ENCODE results near the gene FOXO3. TPM values are rescaled to one million over a fixed set of nuclear protein-coding genes. Genes with fewer than 3 reads are reported as not detected.
A peak's percentile ranks its signal among the peaks of the same experiment; 100 is the strongest.

The FOXO3 gene
- total RNA-seq, 3 donors from 2014 or later (not counting 1 experiment from before 2014, with no cell fraction given), result 43.1 to 70.4 (median 51.3) TPM

- ATAC-seq (no peak), DNase-seq (no peak)
- Mint-ChIP-seq H3K4me1 (peaks cover 78 to 88% of the 10 kb centered on the region in 2 donors), H3K27ac (no peak overlapping the region), H3K27me3 (ENCODE audit: low read depth in 2 of 2) (no peaks in the 10 kb centered on the region), H3K36me3 (no peaks in the 10 kb centered on the region), H3K9me3 (no peaks in the 10 kb centered on the region), H3K4me3 (no peak overlapping the region)
- Histone ChIP-seq H3K4me1 (ENCODE audit: control insufficient read depth, insufficient read depth, low read length) (peaks cover 22% of the 10 kb centered on the region), H3K4me3 (ENCODE audit: low read length) (no peak overlapping the region), H3K36me3 (ENCODE audit: control insufficient read depth, insufficient read depth, low read length) (no peaks in the 10 kb centered on the region), H3K27me3 (ENCODE audit: control insufficient read depth, insufficient read depth, low read length) (no peaks in the 10 kb centered on the region), H3K27ac (ENCODE audit: low read length) (no peak overlapping the region), H3K9me3 (ENCODE audit: control insufficient read depth, insufficient read depth, low read length) (no peaks in the 10 kb centered on the region)
- intact Hi-C loops (cut with micrococcal nuclease), result loop anchor here (5.0 kb wide), 1 partner anchor 43 kb away; no protein-coding TSS in a partner anchor
- 90% methylated on average over 4 of the region's 4 CpGs for WGBS (ENCODE audit: insufficient coverage)
- TF ChIP-seq, protein P1, sequence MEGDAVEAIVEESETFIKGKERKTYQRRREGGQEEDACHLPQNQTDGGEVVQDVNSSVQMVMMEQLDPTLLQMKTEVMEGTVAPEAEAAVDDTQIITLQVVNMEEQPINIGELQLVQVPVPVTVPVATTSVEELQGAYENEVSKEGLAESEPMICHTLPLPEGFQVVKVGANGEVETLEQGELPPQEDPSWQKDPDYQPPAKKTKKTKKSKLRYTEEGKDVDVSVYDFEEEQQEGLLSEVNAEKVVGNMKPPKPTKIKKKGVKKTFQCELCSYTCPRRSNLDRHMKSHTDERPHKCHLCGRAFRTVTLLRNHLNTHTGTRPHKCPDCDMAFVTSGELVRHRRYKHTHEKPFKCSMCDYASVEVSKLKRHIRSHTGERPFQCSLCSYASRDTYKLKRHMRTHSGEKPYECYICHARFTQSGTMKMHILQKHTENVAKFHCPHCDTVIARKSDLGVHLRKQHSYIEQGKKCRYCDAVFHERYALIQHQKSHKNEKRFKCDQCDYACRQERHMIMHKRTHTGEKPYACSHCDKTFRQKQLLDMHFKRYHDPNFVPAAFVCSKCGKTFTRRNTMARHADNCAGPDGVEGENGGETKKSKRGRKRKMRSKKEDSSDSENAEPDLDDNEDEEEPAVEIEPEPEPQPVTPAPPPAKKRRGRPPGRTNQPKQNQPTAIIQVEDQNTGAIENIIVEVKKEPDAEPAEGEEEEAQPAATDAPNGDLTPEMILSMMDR (IDR thresholded peaks at IDR 0.05), result no peak
Observed at GRCh38 chr6:108594640-108595039, 33.9 kb downstream of the FOXO3 start.

DNA sequence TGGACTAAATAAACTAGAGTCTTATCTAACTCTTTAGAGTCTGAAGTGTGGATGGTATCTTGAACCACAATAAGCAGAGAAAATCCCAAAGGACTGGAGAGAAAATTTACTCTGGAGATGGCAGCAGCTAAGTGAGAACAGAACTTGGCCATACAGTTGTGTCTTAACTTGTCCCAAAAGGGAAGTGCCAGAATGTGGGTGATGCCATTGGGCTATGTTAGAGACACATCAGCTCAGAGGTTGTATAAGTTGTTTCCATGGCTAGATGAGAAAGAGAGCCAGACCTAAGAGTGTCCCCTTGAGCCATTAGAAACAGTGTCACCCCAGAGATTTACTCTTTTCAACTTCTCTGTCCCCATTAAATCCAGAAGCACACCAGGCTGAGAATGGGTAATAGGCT, 36.2 kb downstream of the FOXO3 start:
- H3K27me3 ChIP-seq (ENCODE audit: control insufficient read depth, insufficient read depth, low read length), result no peaks in the 10 kb centered on the region
- no peaks in the 10 kb centered on the region for H3K9me3 ChIP-seq (ENCODE audit: control insufficient read depth, insufficient read depth, low read length)
- H3K4me1 Mint-ChIP-seq, result peaks cover 66 to 69% of the 10 kb centered on the region in 2 donors
- no peak for ATAC-seq
- H3K27ac Mint-ChIP-seq, result no peak overlapping the region
- H3K4me3 ChIP-seq (ENCODE audit: low read length), result no peak overlapping the region
- no peak overlapping the region for H3K4me3 Mint-ChIP-seq
- H3K36me3 Mint-ChIP-seq, result no peaks in the 10 kb centered on the region
- no peak for DNase-seq
- no peaks in the 10 kb centered on the region for H3K9me3 Mint-ChIP-seq
- H3K27me3 Mint-ChIP-seq (ENCODE audit: low read depth in 2 of 2), result no peaks in the 10 kb centered on the region
- intact Hi-C loops (cut with micrococcal nuclease), result no loop called here
- H3K36me3 ChIP-seq (ENCODE audit: control insufficient read depth, insufficient read depth, low read length), result no peaks in the 10 kb centered on the region
- TF ChIP-seq, protein P1 (IDR thresholded peaks at IDR 0.05), result no peak
- no peak overlapping the region for H3K27ac ChIP-seq (ENCODE audit: low read length)
- H3K4me1 ChIP-seq (ENCODE audit: control insufficient read depth, insufficient read depth, low read length), result peaks cover 20% of the 10 kb centered on the region

DNA sequence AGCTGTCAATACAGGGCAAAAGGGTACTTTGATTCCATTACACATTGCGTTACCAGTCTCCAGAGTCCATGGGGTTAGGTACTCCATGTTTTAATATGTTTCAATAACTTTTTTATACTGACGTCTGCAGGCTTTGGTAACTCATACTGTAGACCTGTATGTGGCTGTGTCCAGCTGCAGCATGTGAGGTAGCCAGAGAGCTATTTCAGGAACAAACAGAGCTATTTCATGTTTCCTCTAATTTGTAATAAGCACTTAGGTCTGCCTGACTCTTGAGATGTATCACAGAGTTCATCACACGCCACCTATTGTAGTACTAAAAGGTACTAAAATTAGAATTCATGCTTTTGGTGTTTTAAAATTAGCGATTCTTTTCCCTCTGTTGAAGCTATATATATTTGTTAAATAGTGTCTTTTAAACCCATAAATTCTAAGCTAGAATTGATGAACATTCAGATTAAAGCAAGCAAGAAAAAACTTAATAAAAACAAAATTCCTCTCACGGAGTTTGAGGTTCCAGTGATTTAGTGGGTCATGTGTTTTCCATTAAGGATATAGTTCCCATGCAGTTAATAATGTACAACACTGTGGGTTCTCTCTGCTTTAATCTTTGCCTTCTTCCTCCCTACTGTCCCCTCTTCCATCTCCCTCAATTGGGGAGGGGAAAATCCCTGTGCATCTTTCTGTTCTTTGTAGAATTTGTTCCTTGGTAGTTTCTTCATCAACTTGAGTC, 37.0 kb downstream of the FOXO3 start:
- Mint-ChIP-seq H3K36me3 (no peaks in the 10 kb centered on the region), H3K27me3 (ENCODE audit: low read depth in 2 of 2) (no peaks in the 10 kb centered on the region), H3K4me3 (no peak overlapping the region), H3K4me1 (peaks cover 64 to 67% of the 10 kb centered on the region in 2 donors), H3K27ac (peak overlapping the region in 1 of 2 donors; percentile 53), H3K9me3 (no peaks in the 10 kb centered on the region)
- no peak for DNase-seq
- TF ChIP-seq, protein P1 (IDR thresholded peaks at IDR 0.05), result no peak
- H3K36me3 ChIP-seq (ENCODE audit: control insufficient read depth, insufficient read depth, low read length), result no peaks in the 10 kb centered on the region
- ATAC-seq, result no peak
- WGBS (ENCODE audit: insufficient coverage), result 76% methylated on average over 3 of the region's 5 CpGs
- intact Hi-C loops (cut with micrococcal nuclease), result no loop called here
- H3K4me1 ChIP-seq (ENCODE audit: control insufficient read depth, insufficient read depth, low read length), result peaks cover 14% of the 10 kb centered on the region
- H3K27me3 ChIP-seq (ENCODE audit: control insufficient read depth, insufficient read depth, low read length), result no peaks in the 10 kb centered on the region
- no peak overlapping the region for H3K4me3 ChIP-seq (ENCODE audit: low read length)
- H3K27ac ChIP-seq (ENCODE audit: low read length), result no peak overlapping the region
- H3K9me3 ChIP-seq (ENCODE audit: control insufficient read depth, insufficient read depth, low read length), result no peaks in the 10 kb centered on the region
